Measurements from ENCODE around the gene NISCH. TPM values are rescaled to one million over a fixed set of nuclear protein-coding genes. Genes with fewer than 3 reads are reported as not detected.

The NISCH gene
- total and polyA plus RNA-seq, 2 experiments from 2014 or later, result 18.4 to 76.4 TPM

- Histone ChIP-seq H3K4me1 (ENCODE audit: insufficient read depth) (peaks cover 34% of the 10 kb centered on the region), H3K4me2 (peak overlapping the region; percentile 97), H3K4me3 (peak overlapping the region; percentile 80), H3K79me2 (replicated peaks; ENCODE audit: insufficient read depth) (peaks cover 50% of the 10 kb centered on the region), H4K20me1 (replicated peaks; ENCODE audit: insufficient read depth) (peaks cover 26% of the 10 kb centered on the region), H3K27me3 (ENCODE audit: insufficient read depth) (no peaks in the 10 kb centered on the region), H3F3A (replicated peaks; ENCODE audit: low read depth) (peaks cover 18% of the 10 kb centered on the region), H3K27ac (ENCODE audit: low read depth) (no peak overlapping the region), H3K36me3 (ENCODE audit: insufficient read depth) (no peaks in the 10 kb centered on the region), H2AFZ (no peak overlapping the region), H3K9me2 (ENCODE audit: insufficient read depth) (no peaks in the 10 kb centered on the region)
- DNase-seq (ENCODE audit: low spot score) (peak; percentile 70), ATAC-seq (peak; percentile 0; the same call in 2 of the 3 replicates)
- Mint-ChIP-seq H3K9me3 (no peaks in the 10 kb centered on the region), H3K27me3 (ENCODE audit: insufficient read depth, low read depth, poor library complexity) (peaks cover 26% of the 10 kb centered on the region), H3K4me3 (peak overlapping the region; percentile 84), H3K4me1 (peaks cover 31% of the 10 kb centered on the region), H3K36me3 (ENCODE audit: low read depth) (peaks cover 18% of the 10 kb centered on the region), H3K27ac (no peak overlapping the region)
- TF ChIP-seq CTCF (conservative IDR thresholded peaks at IDR 0.05; ENCODE audit: low read depth in 2 of 2), result 0 out of 4 replicates have a peak, but pooled peaks of 1 of the 2 experiments have one; percentile 0
- TF ChIP-seq NANOG (IDR thresholded peaks at IDR 0.05; ENCODE audit: borderline replicate concordance), result no peak
Measured at GRCh38 chr3:52532838-52533622, 77.6 kb downstream of the NISCH start.

DNA sequence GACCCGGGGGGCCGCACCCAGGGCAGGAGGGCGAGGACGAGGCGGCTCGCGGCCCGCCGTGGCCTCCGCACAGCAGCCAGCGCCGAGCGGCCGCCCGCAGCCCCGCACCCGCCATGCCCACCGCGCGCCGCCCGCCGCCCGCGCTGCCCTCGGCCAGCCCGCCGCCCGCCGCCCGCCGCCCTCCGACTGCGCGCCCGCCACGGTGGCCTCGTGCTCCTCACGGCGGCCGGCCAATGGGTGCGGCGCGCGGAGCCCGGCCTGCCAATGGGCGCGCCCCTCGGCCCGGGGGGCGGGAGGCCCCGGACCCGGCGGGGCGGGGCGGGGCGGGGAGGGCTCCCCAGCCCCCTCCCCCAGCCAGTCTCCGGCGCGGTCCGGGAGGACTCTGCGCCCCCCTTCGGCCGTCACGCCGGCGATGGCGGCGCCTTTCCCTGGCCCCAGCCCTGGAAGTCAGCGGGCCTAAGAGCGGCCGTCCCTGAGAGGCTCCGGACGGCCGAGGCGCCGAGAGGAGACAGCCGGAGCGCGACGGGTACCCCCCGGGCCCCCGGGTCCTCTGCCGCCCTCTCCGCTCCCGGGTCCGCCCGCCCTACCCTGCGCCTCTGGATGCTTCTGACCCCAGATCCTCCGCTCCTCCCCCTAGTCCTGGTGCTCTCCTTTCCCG lies 78.3 kb downstream of the NISCH start, which contains the start of gene NT5DC2:
TSS of gene NT5DC2 (minus strand) at position 235 of the 658 bp plus-strand sequence. CDS start at position 115, 120 bp downstream.
- H4K20me1 ChIP-seq (replicated peaks; ENCODE audit: insufficient read depth), result peaks cover 32% of the 10 kb centered on the region
- H3K4me1 Mint-ChIP-seq, result peaks cover 36% of the 10 kb centered on the region
- peaks cover 40% of the 10 kb centered on the region for H3K4me1 ChIP-seq (ENCODE audit: insufficient read depth)
- TF ChIP-seq POLR2AphosphoS5 (IDR thresholded peaks at IDR 0.05; ENCODE audit: low read depth) (peak; percentile 41), REST (IDR thresholded peaks at IDR 0.05; ENCODE audit: unreplicated experiment) (no peak), ZNF114 (CRISPR knock-in tag; IDR thresholded peaks at IDR 0.05) (no peak), CTCF (conservative IDR thresholded peaks at IDR 0.05; ENCODE audit: low read depth in 2 of 2) (peak in 1 of 2 experiments; percentile 26; a peak in 1 of 4 replicates), EZH2phosphoT487 (IDR thresholded peaks at IDR 0.05; ENCODE audit: unreplicated experiment) (no peak), ZNF331 (CRISPR knock-in tag; IDR thresholded peaks at IDR 0.05; ENCODE audit: low read depth) (no peak), NANOG (IDR thresholded peaks at IDR 0.05; ENCODE audit: borderline replicate concordance) (no peak), EZH2 (IDR thresholded peaks at IDR 0.05; ENCODE audit: low read depth, unreplicated experiment) (no peak)

More for the DNA sequence above, 78.3 kb downstream of the NISCH start, which contains the start of gene NT5DC2:
- Histone ChIP-seq H3K27ac (ENCODE audit: low read depth) (no peak within 1 kb of the TSS), H3K4me3 (peak within 1 kb of the TSS; percentile 80), H3F3A (replicated peaks; ENCODE audit: low read depth) (peaks cover 18% of the 10 kb centered on the region), H3K36me3 (ENCODE audit: insufficient read depth) (no peaks in the 10 kb centered on the region), H2AFZ (peak within 1 kb of the TSS; percentile 76), H3K79me2 (replicated peaks; ENCODE audit: insufficient read depth) (peaks cover 57% of the 10 kb centered on the region), H3K27me3 (ENCODE audit: insufficient read depth) (no peaks in the 10 kb centered on the region), H3K9me2 (ENCODE audit: insufficient read depth) (no peaks in the 10 kb centered on the region), H3K4me2 (peak within 1 kb of the TSS; percentile 97)
- Mint-ChIP-seq H3K4me3 (peak within 1 kb of the TSS; percentile 84), H3K27me3 (ENCODE audit: insufficient read depth, low read depth, poor library complexity) (peaks cover 23% of the 10 kb centered on the region), H3K9me3 (no peaks in the 10 kb centered on the region), H3K36me3 (ENCODE audit: low read depth) (peaks cover 14% of the 10 kb centered on the region), H3K27ac (no peak within 1 kb of the TSS)
- ATAC-seq, result peak; percentile 12
- DNase-seq (ENCODE audit: low spot score), result peak; percentile 77

Measured in GM23338 (cell line).